CD14-positive monocyte (primary cell): ENCODE results near the gene NFATC2. TPM values are rescaled to one million over a fixed set of nuclear protein-coding genes. Genes with fewer than 3 reads are reported as not detected.

Experiments
- DNase-seq, 3 donors: peaks; one replicate each; pipeline ENCODE4 v3.0.0-alpha.2; 2011 to 2022
- H2AFZ ChIP-seq: 2 replicates; pipeline ENCODE4 v1.6.0; 2012; ENCODE audit warnings: mild to moderate bottlenecking, low read depth, low read length, inconsistent platforms; ENCODE audit not compliant: insufficient read depth, poor library complexity, severe bottlenecking
- H3K27ac ChIP-seq, 2 donors: 1 replicate in 1 of 2; 2 replicates in 1 of 2; pipeline ENCODE4 v1.5.1; 2012 to 2013; ENCODE audit warnings: low read length in 2 of 2, control low read depth in 1 of 2, inconsistent platforms in 1 of 2, low read depth in 1 of 2, mild to moderate bottlenecking in 1 of 2
- H3K27me3 ChIP-seq, 2 donors: one replicate each; pipeline versions ENCODE4 v1.6.0 to v1.6.1; 2011 to 2013; ENCODE audit warnings: low read length in 2 of 2; ENCODE audit not compliant: control insufficient read depth in 2 of 2, insufficient read depth in 2 of 2
- H3K36me3 ChIP-seq, 2 donors: replicated peaks in 1 of 2; 1 replicate in 1 of 2; 2 replicates in 1 of 2; pipeline versions ENCODE4 v1.5.1 to v1.6.1; 2012 to 2013; ENCODE audit warnings: low read length in 2 of 2, control low read depth in 1 of 2, inconsistent platforms in 1 of 2, mild to moderate bottlenecking in 1 of 2; ENCODE audit not compliant: insufficient read depth in 2 of 2, control insufficient read depth in 1 of 2
- H3K4me1 ChIP-seq, 2 donors: 1 replicate in 1 of 2; 2 replicates in 1 of 2; pipeline versions ENCODE4 v1.5.1 to v1.6.1; 2012 to 2013; ENCODE audit warnings: low read length in 2 of 2, control low read depth in 1 of 2, inconsistent platforms in 1 of 2, mild to moderate bottlenecking in 1 of 2, moderate library complexity in 1 of 2; ENCODE audit not compliant: insufficient read depth in 2 of 2, control insufficient read depth in 1 of 2
- H3K4me2 ChIP-seq: replicated peaks from 2 replicates; pipeline ENCODE3; 2012; ENCODE audit warnings: low read length, moderate library complexity, mild to moderate bottlenecking; ENCODE audit not compliant: poor library complexity, severe bottlenecking; ENCODE audit errors: extremely low read depth
- H3K4me3 ChIP-seq, 3 experiments: fragments of 200-600 bp in 1 of 3; sonication (generic) in 1 of 3; replicated peaks in 1 of 3; 1 replicate in 2 of 3; 2 replicates in 1 of 3; pipeline ENCODE4 v1.5.1; 2011 to 2013; ENCODE audit warnings: low read length in 3 of 3, mild to moderate bottlenecking in 3 of 3, control low read depth in 2 of 3, low read depth in 2 of 3, inconsistent platforms in 1 of 3, moderate library complexity in 1 of 3
- H3K79me2 ChIP-seq: 2 replicates; pipeline ENCODE4 v1.6.0; 2012; ENCODE audit warnings: mild to moderate bottlenecking, control low read depth, inconsistent platforms, low read length, moderate library complexity; ENCODE audit not compliant: insufficient read depth
- H3K9ac ChIP-seq: 2 replicates; pipeline ENCODE4 v1.6.0; 2017; ENCODE audit warnings: low read length, mild to moderate bottlenecking; ENCODE audit not compliant: insufficient read depth, poor library complexity, severe bottlenecking
- H3K9me3 ChIP-seq, 2 donors: replicated peaks in 1 of 2; 1 replicate in 1 of 2; 2 replicates in 1 of 2; pipeline versions ENCODE4 v1.5.1 to v1.6.1; 2012 to 2013; ENCODE audit warnings: low read length in 2 of 2, control low read depth in 1 of 2; ENCODE audit not compliant: control insufficient read depth in 1 of 2, insufficient read depth in 1 of 2
- H4K20me1 ChIP-seq: 2 replicates; pipeline ENCODE4 v1.6.0; 2012; ENCODE audit warnings: mild to moderate bottlenecking, low read length, control low read depth, moderate library complexity; ENCODE audit not compliant: insufficient read depth
- H3K27ac Mint-ChIP-seq, 7 donors: one replicate each; pipeline ENCODE4 v1.8.0; 2020; ENCODE audit warnings: mild to moderate bottlenecking in 7 of 7, mixed read lengths in 7 of 7, moderate library complexity in 6 of 7, inconsistent platforms in 2 of 7
- H3K27me3 Mint-ChIP-seq, 3 donors: one replicate each; pipeline ENCODE4 v1.8.0; 2021 to 2022; ENCODE audit warnings: low read depth in 3 of 3, mild to moderate bottlenecking in 3 of 3, mixed read lengths in 3 of 3, moderate library complexity in 3 of 3, inconsistent platforms in 1 of 3
- H3K36me3 Mint-ChIP-seq, 2 donors: one replicate each; pipeline ENCODE4 v1.8.0; 2020; ENCODE audit warnings: mixed read lengths in 2 of 2, inconsistent platforms in 1 of 2, mild to moderate bottlenecking in 1 of 2
- H3K4me1 Mint-ChIP-seq: one replicate; pipeline ENCODE4 v1.8.0; 2020; ENCODE audit warnings: mild to moderate bottlenecking, mixed read lengths
- H3K4me3 Mint-ChIP-seq, 2 donors: one replicate each; pipeline ENCODE4 v1.8.0; 2020; ENCODE audit warnings: mild to moderate bottlenecking in 2 of 2, mixed read lengths in 2 of 2, moderate library complexity in 1 of 2
- H3K9me3 Mint-ChIP-seq, 7 donors: one replicate each; pipeline ENCODE4 v1.8.0; 2020 to 2022; ENCODE audit warnings: mixed read lengths in 7 of 7, mild to moderate bottlenecking in 6 of 7, moderate library complexity in 6 of 7, inconsistent platforms in 2 of 7
- CTCF ChIP-seq: fragments of 200-600 bp; IDR thresholded peaks from one replicate; pipeline ENCODE4 v1.8.0; 2022; ENCODE audit warnings: antibody characterized with exemption, mild to moderate bottlenecking
- WGBS: methylation state at CpG from one replicate; pipeline ENCODE4 v1.1.5; 2013; ENCODE audit warnings: missing lambda C conversion rate; ENCODE audit not compliant: insufficient coverage; 5-methylcytosine and 5-hydroxymethylcytosine counted together
- intact Hi-C, 2 donors: fragments of 100-400 bp; cut with micrococcal nuclease; formaldehyde crosslinking; loops; one replicate each; pipeline versions ENCODE4 v1.15.0 to v1.15.1; 2023
- polyA plus RNA-seq, 3 donors: library from polyadenylated mRNA; depleted of rRNA in 1 of 3; unstranded in 2 of 3; stranded (reverse) in 1 of 3; fragments of 300-500 nt in 2 of 3; fragments of >200 nt in 1 of 3; fragmentation: Illumina TruSeq in 2 of 3; gene quantifications; 1 replicate in 2 of 3; 2 replicates in 1 of 3; pipeline ENCODE4 v1.2.3, GENCODE V29; 2012 to 2021

Gene NFATC2
- polyA plus RNA-seq, 3 donors = 0.03 to 0.18 (median 0.11) TPM

DNA sequence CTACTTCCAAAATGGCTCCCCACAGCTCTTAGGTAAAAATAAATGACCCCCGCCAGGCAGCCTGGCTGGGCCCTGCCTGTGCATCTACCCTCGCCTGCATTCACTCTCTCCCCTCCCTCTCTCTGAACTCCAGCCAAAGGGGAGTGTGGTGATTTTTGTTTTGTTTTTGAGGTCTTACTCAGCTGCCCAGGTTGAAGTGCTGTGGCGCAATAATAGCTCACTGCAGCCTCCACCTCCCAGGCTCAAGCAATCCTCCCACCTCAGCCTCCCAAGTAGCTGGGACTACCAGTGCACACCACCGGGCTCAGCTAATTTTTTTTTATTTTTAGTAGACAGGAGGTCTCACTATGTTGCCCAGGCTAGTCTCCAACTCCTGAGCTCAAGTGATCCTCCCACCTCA lies 15.8 kb downstream of the NFATC2 start:
- no CpG with 5 or more reads among the region's 4 CpGs for WGBS
- Mint-ChIP-seq H3K27ac (no peak overlapping the region), H3K36me3 (no peaks in the 10 kb centered on the region), H3K9me3 (no peaks in the 10 kb centered on the region), H3K4me3 (no peak overlapping the region), H3K4me1 (peaks cover 17% of the 10 kb centered on the region), H3K27me3 (peaks cover 0 to 4% (median 2%) of the 10 kb centered on the region in 3 donors)
- Histone ChIP-seq H3K27me3 (no peaks in the 10 kb centered on the region), H3K79me2 (no peaks in the 10 kb centered on the region), H3K4me1 (peaks cover 14 to 15% of the 10 kb centered on the region in 2 donors), H3K9ac (no peak overlapping the region), H4K20me1 (no peaks in the 10 kb centered on the region), H3K36me3 (no peaks in the 10 kb centered on the region), H3K4me3 (no peak overlapping the region), H3K9me3 (no peaks in the 10 kb centered on the region), H3K4me2 (no peak overlapping the region), H2AFZ (no peak overlapping the region), H3K27ac (no peak overlapping the region)
- no peak for DNase-seq
- intact Hi-C loops = no loop called here
- no peak for TF ChIP-seq CTCF

DNA sequence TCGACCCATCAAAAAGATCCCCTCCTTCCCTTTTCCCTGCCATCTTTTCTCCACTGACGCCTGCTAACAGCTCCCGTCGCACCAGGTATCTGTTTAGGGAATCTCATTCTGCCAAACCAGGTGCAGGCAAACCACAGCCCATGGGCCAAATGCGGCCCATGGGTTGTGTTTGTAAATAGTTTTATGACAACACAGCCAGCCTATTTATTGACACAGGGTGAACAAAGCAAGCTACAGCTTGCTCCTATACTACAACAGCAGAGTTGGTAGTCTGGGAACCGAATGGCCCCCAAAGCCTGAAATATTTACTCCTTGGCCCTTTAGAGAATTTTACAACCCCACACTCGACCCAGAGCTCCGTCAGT lies 16.4 kb downstream of the NFATC2 start:
- no peaks in the 10 kb centered on the region for H3K27me3 ChIP-seq
- TF ChIP-seq CTCF = no peak
- peak overlapping the region in 1 of 3 experiments; percentile 45 for H3K4me3 ChIP-seq
- H3K4me1 Mint-ChIP-seq = peaks cover 17% of the 10 kb centered on the region
- peak overlapping the region in 1 of 7 donors; percentile 74 for H3K27ac Mint-ChIP-seq
- no peaks in the 10 kb centered on the region for H3K36me3 Mint-ChIP-seq
- H3K4me1 ChIP-seq = peaks cover 14 to 15% of the 10 kb centered on the region in 2 donors
- H3K36me3 ChIP-seq = no peaks in the 10 kb centered on the region
- intact Hi-C loops = no loop called here
- no peak overlapping the region for H3K27ac ChIP-seq
- no peak for DNase-seq
- H4K20me1 ChIP-seq = no peaks in the 10 kb centered on the region
- peak overlapping the region; percentile 40 for H2AFZ ChIP-seq
- peak overlapping the region; percentile 71 to 89 for H3K4me3 Mint-ChIP-seq
- no peak overlapping the region for H3K9ac ChIP-seq
- H3K4me2 ChIP-seq = peak overlapping the region; percentile 58
- peaks cover 0 to 4% (median 2%) of the 10 kb centered on the region in 3 donors for H3K27me3 Mint-ChIP-seq
- H3K9me3 ChIP-seq = no peaks in the 10 kb centered on the region
- 21% methylated on average over 2 of the region's 8 CpGs for WGBS
- H3K9me3 Mint-ChIP-seq = no peaks in the 10 kb centered on the region
- no peaks in the 10 kb centered on the region for H3K79me2 ChIP-seq
